GM21786 (cell line): ENCODE results near the gene EVI5L.
"Not testable (repeated sequence)": the region's sequence is repeated elsewhere in the genome, so short reads cannot be mapped to it uniquely, and the experiment has no call there.

Experiments used
- ATAC-seq: cut with Tn5 transposase; IDR thresholded peaks from one replicate; pipeline ENCODE4 v1.9.1; 2021; ENCODE audit not compliant: unreplicated experiment

The EVI5L gene

DNA sequence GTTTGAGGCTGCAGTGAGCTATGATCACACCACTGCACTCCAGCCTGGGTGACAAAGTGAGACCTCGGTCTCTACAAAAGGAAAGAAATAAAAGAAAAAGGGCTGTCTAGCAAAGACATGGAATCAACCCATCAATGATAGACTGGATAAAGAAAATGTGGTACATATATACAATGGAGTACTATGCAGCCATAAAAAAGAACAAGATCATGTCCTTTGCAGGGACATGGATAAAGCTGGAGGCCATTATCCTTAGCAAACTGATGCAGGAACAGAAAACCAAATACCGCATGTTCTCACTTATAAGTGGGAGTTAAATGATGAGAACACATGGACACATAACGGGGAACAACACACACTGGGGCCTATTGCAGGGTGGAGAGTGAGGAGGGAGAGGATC, 14.0 kb upstream of the EVI5L start:
- ATAC-seq = not testable (repeated sequence)

DNA sequence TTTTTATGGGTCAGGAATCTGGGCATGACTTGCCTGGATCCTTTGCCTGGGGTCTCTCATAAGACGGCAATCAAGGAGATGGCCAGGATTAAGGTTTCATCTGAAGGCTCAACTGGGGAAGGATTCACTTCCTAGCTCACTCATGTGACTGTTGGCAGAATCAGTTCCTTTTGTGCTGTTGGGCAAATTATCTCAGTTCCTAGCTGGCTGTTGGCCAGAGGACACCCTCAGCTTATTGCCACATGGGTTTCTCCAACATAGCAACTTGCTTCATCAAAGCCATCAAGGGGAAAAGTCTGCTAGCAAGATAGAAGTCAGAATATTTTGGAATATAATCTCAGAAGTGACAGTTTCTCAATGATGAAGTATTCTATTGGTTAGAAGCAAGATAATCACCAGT, 12.2 kb upstream of the EVI5L start:
- ATAC-seq = no peak

DNA sequence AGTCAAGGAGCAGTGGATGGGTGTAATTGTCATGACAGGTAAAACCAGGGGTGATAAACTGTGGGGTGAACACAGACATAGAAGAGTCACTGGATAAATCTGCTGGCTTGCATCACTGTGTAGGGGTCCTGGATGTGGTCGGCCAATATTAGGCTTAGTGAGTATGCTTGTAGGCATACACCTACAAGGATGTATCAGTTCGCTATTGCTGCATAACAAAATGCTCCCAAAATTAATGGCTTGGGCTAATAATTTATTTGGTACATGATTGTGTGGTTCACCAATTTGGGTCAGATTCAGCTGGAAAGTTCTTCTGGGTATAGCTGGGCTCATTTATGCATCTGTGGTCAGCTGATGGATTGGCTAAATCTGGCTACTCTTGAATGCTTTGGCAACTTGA, 11.2 kb upstream of the EVI5L start:
- ATAC-seq = no peak

DNA sequence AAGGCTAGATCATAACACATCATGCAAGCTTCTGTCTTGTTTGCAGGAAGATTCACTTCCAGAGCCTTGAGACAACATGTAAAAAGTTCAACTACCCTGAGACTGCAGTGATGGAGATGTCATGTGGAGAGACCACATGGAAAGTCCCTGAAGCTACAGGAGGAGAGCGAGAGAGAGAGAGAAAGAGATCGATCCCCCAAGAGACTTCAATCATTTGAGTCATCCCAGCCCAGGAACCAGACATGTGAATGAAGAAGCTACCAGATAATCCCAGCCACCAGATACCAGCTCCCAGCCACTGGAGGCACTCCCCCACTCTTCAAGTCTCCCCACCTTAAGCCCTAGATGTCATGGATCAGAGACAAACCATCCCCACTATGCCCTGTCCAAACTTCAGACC, 10.7 kb upstream of the EVI5L start:
- no peak for ATAC-seq

DNA sequence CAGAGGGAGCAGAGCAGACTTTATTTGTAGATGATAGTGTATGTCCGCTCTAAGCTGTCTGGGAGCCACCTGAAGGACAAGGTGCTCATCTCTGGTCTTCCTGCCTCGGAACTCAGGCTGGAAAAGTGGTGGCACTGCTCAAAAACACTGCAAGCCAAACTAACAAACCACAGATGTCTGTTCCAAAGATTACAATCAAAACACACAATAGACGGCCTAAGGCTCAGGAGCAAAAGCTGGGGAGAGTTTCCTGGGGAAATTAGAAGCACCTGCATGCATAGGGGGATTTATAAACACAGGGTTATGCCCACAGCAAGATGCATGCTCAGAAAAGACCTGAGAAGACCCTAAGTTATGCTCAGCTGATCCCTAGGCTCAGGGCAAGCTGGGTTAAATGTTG, 9.4 kb upstream of the EVI5L start:
- ATAC-seq = no peak

DNA sequence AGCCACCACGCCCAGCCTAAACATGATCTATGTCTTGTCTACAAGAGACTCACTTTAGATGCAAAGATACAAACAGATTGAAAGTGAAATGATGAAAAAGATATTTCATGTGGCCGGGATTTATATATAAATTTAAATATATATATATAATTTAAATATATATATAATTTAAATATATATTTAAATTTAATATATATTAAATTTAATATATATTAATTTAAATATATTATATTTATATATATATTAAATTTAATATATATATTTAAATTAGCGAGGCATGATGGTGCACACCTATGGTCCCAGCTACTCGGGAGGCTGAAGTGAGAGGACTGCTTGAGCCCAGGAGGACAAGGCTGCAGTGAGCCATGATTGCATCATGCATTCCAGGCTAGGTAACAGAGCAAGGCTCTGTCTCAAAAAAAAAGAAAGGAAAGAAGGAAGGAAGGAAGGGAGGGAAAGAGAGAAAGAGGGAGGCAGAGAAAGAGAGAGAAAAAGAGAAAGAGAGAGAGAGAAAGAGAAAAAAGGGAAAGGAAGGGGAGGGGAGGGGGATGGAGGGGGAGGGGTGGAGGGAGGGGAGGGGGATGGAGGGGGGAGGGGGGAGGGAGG, 7.0 kb upstream of the EVI5L start:
- no peak for ATAC-seq

DNA sequence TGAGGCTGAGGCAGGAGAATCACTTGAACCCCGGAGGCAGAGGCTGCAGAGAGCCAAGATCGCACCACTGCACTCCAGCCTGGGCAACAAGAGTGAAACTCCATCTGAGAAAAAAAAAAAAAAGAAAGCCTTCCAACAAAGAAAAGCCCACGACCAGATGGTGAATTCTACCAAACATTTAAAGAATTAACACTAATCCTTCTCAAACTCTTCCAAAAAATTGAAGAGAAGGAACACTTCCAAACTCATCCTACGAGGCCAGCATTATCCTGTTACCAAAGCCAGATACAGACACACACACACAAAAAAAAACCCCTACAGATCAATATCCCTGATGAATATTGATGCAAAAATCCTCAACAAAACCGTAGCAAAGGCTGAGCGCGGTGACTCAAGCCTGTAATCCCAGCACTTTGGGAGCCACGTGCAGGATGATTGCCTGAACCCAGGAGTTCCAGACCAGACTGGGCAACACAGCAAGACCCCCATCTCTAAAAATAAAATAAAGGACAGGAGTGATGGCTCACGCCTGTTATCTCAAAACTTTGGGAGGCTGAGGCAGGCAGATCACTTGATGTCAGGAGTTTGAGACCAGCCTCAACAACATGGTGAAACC, 6.2 kb upstream of the EVI5L start:
- no peak for ATAC-seq

DNA sequence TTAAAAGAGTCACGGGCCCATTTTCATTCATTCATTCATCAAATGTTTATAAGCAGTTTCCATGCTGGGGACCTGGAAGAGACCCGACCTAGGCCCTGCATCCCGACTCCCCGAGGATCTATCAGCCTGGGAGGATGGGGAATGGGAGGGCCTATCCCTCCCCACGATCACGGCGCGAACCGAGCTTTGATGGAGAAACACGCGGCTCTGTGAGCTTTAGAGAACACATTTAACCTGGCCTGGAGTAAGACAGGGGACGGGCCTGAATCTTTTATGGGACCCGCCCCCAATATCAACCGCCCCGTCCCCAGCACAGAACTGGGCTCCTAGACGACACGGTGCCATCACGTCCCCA, 875 bp upstream of the EVI5L start:
- no peak for ATAC-seq

DNA sequence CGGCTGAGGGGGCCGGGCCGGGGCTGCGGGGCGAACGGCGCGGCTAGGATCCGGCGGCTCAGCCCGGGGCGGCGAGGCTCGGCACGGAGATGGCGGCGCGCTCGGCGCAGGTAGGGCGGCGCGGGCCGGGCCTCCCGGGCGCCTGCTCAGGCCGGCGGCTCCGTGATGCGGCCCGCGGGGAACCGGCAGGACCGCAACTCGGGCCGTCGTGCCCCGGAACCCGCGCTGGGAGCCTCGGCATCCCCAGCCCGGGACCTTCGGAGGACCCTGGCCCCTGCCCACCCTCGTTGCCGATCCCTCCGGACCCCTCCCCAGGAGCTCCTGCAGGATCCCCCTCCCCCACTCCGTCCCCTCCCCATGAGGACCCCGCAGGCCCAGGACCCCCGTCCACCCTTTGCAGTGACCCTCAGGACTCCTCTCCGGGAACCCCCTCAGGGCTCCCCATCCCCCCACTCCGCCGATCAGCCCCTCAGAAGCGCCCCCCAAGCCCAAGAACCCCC, 304 bp downstream of the EVI5L start:
- ATAC-seq = no peak

DNA sequence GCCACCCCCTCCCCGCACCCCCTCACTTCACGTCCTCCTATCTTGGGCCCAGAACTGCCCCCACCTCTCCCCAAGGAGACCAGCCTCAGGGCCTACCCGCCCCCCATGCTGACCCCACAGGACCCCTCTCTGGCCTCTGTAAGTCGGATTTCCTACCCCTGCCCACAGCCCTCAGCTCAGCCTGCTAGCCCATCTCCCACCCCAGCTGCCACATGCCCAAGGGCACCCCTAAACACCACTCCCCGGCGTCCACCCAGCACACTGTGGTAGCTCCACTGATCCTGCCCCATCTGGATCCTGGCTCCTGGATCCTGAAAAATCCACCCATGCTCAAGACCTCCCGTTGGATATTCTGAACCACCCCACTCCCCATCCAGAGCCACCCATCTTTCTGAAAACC, 805 bp downstream of the EVI5L start:
- ATAC-seq = no peak

DNA sequence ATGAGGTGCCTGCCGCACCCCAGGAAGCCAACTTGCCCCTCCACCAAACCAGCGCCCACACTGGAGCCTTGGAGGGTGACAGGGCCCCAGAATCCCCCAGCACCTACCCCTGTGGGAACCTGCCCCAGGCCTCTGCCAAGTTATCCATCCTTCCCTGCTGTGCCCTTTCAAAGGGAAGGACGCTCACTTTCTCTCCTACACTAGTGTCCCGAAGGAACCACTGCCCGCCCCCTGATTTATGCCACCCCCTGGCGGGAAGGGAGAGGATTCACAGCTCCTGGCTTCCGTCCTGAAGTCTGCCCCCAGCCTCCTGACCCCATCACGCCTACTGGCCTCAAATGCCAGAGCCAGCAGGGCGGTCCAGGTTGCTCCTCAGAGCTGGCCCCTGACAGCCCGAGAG, 1.4 kb downstream of the EVI5L start:
- no peak for ATAC-seq

DNA sequence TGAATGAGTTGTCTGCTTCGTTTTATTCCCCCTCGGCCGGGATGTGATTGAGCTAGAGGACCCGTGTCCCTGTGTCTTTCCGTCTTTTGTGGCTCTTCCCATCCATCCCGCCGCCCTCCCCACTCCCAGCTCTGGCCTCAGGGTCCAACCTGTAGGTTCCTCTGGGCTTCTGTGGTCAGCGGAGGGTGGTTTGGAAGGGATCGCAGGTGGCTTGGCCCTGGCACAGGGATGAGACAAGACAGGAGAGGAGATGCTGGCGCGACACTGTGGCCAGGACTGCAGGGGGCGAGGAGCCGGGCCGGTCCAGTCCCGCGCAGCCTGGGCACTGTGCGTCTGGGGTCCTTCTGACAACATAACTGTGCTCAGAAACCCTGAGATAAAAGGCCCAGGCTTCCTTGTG, 2.0 kb downstream of the EVI5L start:
- no peak for ATAC-seq

DNA sequence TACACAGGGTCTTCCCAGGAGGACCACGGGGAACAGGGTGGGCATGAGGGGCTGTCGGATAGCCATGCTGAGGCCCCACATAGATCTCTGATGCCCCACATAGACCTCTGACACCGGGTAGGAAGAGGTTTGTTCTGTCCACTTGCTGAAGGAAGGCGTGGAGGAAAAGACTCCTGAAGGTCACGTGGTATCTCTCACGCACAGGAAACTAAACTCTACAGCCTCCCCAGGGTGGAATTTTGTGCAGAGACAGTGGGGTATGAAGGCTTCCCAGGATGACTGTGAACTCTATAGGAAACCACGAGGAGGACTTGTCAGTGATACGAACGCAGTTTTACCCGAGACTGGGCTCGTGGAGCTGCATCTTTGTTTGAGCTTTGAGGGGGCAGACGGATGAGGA, 2.8 kb downstream of the EVI5L start:
- ATAC-seq = no peak

DNA sequence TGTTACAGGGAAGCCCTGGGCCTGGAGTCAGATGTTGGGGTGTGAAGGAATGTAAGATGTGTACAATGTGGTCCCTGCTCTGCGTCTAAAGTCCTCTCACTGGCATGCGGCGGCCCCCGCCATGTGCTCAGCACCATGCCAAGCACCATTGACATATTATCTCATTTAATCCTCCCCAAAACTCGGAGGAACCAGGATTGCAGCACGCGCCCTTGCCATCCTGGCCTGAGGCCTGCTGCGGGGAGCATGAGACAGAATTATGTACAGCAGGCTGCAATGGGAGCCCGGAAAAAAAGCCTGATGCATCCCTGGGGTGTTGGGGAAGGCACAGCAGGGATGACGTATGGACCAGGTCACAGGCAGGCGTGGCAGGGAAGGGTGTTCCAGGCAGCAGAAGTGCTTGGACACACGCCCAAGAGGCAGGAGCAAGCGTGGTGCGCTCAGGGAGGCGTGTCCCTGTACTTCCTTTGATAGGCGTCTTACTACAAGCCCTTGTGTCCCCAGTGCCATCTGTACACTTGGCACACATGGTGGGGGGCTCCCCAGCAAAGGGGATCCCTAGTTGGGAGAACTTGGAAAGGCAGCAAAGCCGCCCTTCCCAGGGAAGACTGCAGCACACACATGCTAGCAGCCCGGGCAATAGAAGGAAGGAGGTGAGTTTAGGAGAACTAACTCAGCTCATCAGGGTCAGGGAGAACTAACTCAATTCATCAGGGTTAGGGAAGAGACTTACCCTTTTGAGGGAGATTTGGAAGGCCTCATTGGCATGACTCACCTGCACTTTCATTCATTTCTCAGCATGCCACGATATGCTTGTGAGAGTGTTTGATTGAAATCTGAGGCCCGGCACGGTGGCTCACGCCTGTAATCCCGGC, 3.4 kb downstream of the EVI5L start:
- ATAC-seq = no peak

DNA sequence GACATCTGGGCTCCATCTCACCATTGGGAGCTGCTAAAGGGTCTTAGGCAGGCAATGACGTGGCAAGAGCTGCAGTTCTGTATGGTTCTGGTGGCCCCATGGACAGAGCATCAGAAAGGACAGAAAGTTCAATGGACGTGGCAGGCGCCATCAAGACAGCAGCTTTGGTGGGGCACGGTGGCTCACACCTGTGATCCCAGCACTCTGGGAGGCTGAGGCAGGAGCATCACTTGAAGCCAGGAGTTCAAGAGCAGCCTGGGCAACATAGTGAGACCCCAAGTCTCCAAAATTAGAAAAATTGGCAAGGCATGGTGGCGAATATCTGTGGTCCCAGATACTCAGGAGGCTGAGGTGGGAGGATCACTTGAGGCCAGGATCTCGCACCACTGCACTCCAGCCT, 9.5 kb downstream of the EVI5L start:
- no peak for ATAC-seq

DNA sequence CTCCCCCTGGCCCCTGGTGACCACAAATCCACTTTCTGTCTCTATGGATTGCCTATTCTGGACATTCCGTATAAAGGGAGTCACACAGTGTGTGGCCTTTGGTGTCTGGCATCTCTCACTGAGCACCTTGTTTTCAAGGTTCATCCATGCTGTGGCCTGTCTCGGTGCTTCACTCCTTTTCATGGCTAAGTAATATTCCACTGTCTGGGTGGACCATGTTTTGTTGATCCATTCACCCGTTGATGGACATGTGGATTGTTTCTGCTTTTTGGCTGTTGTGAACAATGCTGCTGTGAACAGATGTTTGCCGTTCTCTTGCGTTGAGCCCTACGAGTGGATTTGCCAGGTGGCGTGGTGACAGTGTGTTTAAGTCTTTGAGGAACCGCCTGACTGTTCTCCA, 10.6 kb downstream of the EVI5L start:
- ATAC-seq = no peak

DNA sequence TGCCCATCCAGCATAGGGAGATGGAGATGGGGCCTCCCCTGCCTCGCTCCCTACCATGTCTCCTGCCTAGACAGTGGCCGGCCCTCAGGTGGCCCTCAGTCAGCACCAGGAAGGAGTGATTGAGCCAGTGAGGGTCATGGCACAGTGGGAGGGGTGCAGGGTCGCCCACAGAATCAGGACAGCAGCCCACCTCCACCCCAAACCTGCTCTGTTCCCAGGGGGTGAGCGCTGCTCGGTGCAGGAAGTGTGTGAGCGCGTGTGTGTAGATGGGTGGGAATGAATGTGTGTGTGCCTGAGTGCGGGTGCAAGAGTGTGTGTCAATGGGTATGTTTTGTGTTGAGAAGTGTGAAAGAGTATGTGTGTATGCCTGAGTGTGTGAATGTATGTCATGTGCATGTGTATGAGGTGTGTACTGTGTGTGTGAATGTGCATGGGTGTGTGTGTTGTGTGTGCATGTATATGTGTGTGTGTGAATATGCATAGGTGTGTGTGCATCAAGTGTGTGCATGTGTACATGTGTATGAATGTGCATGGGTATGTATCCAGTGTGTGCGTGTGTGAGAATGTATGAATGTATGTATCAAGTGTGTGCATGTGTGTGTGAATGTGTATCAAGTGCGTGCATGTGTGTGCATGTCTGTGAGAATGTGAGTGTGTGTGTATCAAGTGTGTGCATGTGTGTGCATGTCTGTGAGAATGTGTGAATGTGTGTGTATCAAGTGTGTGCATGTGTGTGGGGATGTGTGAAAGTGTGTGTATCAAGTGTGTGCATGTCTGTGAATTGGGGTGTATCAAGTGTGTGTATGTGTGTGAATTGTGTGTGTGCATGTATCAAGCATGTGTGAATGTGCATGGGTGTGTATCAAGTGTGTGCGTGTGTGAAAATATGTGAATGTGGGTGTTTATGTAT, 12.0 kb downstream of the EVI5L start:
- no peak for ATAC-seq

DNA sequence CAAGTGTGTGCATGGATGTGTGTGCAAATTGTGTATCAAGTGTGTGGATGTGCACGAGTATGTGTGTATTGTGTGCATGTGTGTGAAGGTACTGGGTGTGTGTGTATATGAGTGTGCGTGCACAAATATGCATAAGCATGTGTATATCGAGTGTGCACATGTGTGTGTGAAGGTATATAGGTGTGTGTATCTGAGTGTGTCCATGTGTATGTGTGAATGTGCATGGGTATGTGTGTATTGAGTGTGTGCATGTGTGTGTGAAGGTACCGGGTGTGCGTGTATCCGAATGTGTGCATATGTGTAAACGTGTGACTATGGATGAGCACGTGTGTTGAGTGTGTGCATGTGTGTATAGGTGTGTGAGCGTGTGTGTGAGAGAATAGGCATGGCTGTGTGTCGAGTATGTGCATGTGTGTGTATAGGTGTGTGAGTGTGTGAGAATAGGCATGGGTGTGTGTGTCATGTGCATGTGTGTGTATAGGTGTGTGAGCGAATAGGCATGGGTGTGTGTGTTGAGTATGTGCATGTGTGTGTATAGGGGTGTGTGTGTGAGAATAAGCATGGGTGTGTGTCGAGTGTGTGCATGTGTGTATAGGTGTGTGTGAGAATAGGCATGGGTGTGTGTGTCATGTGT, 12.8 kb downstream of the EVI5L start:
- ATAC-seq = no peak

DNA sequence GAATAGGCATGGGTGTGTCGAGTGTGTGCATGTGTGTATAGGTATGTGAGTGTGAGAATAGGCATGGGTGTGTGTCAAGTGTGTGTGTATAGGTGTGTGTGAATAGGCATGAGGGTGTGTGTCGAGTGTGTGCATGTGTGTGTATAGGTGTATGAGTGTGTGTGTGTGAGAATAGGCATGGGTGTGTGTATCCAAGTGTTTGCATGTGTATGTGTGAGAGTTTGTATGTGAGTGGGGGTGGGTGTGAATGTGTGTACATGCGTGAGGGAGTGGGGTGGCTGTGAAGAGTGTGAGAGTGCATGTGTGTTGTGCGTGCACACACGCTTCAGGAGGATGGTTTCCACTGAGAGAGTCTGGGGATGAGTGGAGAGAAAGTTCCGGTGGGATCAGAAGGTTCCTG, 13.5 kb downstream of the EVI5L start:
- no peak for ATAC-seq

DNA sequence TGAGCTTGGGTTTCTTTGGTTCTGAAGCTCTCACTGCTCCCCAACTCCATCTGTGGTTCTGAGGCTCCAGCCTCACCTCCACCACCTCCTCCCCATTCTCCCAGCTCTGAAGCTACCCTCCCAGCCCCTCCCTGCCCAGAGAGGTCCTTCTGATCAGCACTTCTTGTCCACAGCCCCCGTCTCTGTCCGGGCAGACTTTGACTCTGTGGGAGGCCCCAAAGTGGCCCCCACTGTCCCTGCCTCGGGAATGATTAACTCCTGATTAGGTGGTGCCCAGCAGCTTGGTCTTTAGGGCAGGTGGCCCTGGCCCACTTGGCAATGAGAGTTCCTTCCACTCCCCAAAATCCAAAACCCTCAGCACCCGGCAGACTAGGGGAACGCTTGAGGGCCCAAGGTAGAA, 14.4 kb downstream of the EVI5L start:
- ATAC-seq = no peak

DNA sequence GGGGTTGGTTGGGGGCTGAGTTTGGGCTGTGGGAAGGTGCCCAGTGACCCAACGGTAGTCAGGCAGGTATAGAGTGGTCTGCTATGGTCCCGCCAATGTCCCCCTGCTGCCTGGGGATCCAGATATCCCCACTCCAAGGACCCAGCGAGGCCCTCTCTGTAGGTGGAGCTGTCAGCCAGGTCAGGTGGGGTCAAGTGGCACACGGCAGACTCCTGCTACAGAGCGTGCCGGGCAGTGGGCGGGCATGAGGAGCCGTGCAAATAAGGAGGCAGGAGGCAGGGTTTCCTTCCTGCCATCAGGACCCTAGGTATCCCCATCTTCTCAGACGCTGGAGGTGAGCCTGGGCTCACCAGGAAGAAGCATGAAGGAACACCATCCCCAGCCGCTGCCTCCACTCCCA, 14.9 kb downstream of the EVI5L start:
- no peak for ATAC-seq
